OCI-LY1 (cell line): ENCODE results near the gene VEPH1.

Experiments used
- EZH2 ChIP-seq: fragments of 200-600 bp; sonication (generic), shearing (Covaris generic); IDR thresholded peaks from 2 replicates; pipeline ENCODE4 v1.8.0; 2017; ENCODE audit warnings: borderline replicate concordance, mixed run types, mild to moderate bottlenecking, antibody characterized with exemption, low read length, moderate library complexity, mixed read lengths
- TF ChIP-seq, protein P1 (sequence below): fragments of 200-600 bp; sonication (generic), shearing (Covaris generic); IDR thresholded peaks from 2 replicates; pipeline ENCODE4 v1.5.1; 2017; ENCODE audit warnings: mild to moderate bottlenecking, antibody characterized with exemption, low read length, moderate library complexity, mixed read lengths

DNA sequence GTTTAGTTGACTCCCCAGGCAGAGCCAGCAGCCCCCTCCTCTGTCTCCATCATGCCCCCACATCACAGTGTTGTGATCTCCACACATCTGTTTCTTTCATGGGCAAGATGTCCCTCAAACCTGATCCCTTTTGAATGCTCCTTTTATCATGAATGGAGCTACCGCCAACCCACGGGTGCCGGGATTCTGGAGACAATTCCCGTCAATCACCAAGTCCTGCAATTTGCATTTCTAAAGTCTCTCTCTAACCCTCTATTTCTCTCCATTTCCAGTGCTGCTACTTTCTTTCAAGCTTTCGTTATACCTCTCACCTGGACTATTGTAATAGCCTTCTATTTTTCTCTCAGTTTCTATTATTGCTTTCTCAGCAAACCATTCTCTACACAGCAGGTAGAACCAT, 253.6 kb downstream of the VEPH1 start:
- TF ChIP-seq, protein P1, sequence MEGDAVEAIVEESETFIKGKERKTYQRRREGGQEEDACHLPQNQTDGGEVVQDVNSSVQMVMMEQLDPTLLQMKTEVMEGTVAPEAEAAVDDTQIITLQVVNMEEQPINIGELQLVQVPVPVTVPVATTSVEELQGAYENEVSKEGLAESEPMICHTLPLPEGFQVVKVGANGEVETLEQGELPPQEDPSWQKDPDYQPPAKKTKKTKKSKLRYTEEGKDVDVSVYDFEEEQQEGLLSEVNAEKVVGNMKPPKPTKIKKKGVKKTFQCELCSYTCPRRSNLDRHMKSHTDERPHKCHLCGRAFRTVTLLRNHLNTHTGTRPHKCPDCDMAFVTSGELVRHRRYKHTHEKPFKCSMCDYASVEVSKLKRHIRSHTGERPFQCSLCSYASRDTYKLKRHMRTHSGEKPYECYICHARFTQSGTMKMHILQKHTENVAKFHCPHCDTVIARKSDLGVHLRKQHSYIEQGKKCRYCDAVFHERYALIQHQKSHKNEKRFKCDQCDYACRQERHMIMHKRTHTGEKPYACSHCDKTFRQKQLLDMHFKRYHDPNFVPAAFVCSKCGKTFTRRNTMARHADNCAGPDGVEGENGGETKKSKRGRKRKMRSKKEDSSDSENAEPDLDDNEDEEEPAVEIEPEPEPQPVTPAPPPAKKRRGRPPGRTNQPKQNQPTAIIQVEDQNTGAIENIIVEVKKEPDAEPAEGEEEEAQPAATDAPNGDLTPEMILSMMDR: no peak
- TF ChIP-seq EZH2: no peak
